GM23338 (cell line): Measurements from ENCODE around the gene ABCC1. TPM values are rescaled to one million over a fixed set of nuclear protein-coding genes. Genes with fewer than 3 reads are reported as not detected.
A peak's percentile ranks its signal among the peaks of the same experiment; 100 is the strongest.

Source experiments
- ATAC-seq: fragments of 200-7000 bp; cut with Tn5 transposase; 3 replicates; pipeline ENCODE4 v1.9.1; 2020
- DNase-seq: peaks from one replicate; pipeline ENCODE4 v3.0.0-alpha.2; 2015; ENCODE audit warnings: low spot score
- H2AFZ ChIP-seq: fragments of 200-600 bp; sonication (generic); 2 replicates; pipeline ENCODE4 v1.8.0; 2016; ENCODE audit warnings: antibody characterized with exemption, mild to moderate bottlenecking, moderate library complexity
- H3F3A ChIP-seq: fragments of 200-600 bp; sonication (generic); replicated peaks from 2 replicates; pipeline ENCODE4 v1.8.0; 2017; ENCODE audit warnings: antibody characterized with exemption, mixed run types, low read depth
- H3K27ac ChIP-seq: fragments of 200-600 bp; sonication (generic); 2 replicates; pipeline ENCODE4 v1.6.1; 2016; ENCODE audit warnings: low read depth
- H3K27me3 ChIP-seq: fragments of 200-600 bp; sonication (generic); 2 replicates; pipeline ENCODE4 v1.8.0; 2016; ENCODE audit warnings: mild to moderate bottlenecking, mixed run types, moderate library complexity; ENCODE audit not compliant: insufficient read depth
- H3K36me3 ChIP-seq: fragments of 200-600 bp; sonication (generic); 2 replicates; pipeline ENCODE4 v1.8.0; 2016; ENCODE audit warnings: mild to moderate bottlenecking; ENCODE audit not compliant: insufficient read depth
- H3K4me1 ChIP-seq: fragments of 200-600 bp; sonication (generic); 2 replicates; pipeline ENCODE4 v1.8.0; 2016; ENCODE audit warnings: mild to moderate bottlenecking, moderate library complexity; ENCODE audit not compliant: insufficient read depth
- H3K4me2 ChIP-seq: fragments of 200-600 bp; sonication (generic); 2 replicates; pipeline ENCODE4 v1.7.1; 2017; ENCODE audit warnings: mixed run types
- H3K4me3 ChIP-seq: fragments of 200-600 bp; sonication (generic); 2 replicates; pipeline ENCODE4 v1.6.1; 2016; ENCODE audit warnings: mixed run types
- H3K79me2 ChIP-seq: fragments of 200-600 bp; sonication (generic); replicated peaks from 2 replicates; pipeline ENCODE4 v1.8.0; 2017; ENCODE audit warnings: mild to moderate bottlenecking; ENCODE audit not compliant: insufficient read depth
- H3K9me2 ChIP-seq: fragments of 200-600 bp; sonication (generic); 2 replicates; pipeline ENCODE4 v1.8.0; 2017; ENCODE audit not compliant: insufficient read depth
- H4K20me1 ChIP-seq: fragments of 200-600 bp; sonication (generic); replicated peaks from 2 replicates; pipeline ENCODE4 v1.8.0; 2017; ENCODE audit warnings: mild to moderate bottlenecking; ENCODE audit not compliant: insufficient read depth
- H3K27ac Mint-ChIP-seq: 2 replicates; pipeline ENCODE4 v1.8.0; 2020; ENCODE audit warnings: inconsistent platforms, mild to moderate bottlenecking, moderate library complexity, mixed read lengths
- H3K27me3 Mint-ChIP-seq: 3 replicates; pipeline ENCODE4 v1.8.0; 2022; ENCODE audit warnings: low read depth, mild to moderate bottlenecking, moderate library complexity, mixed read lengths, inconsistent platforms; ENCODE audit not compliant: insufficient read depth, poor library complexity
- H3K36me3 Mint-ChIP-seq: 3 replicates; pipeline ENCODE4 v1.8.0; 2021; ENCODE audit warnings: low read depth, mild to moderate bottlenecking, inconsistent platforms, moderate library complexity, mixed read lengths
- H3K4me1 Mint-ChIP-seq: 3 replicates; pipeline ENCODE4 v1.8.0; 2020; ENCODE audit warnings: mild to moderate bottlenecking, inconsistent platforms, mixed read lengths
- H3K4me3 Mint-ChIP-seq: 3 replicates; pipeline ENCODE4 v1.8.0; 2021; ENCODE audit warnings: moderate library complexity, mild to moderate bottlenecking, inconsistent platforms, mixed read lengths
- H3K9me3 Mint-ChIP-seq: 3 replicates; pipeline ENCODE4 v1.8.0; 2020; ENCODE audit warnings: moderate library complexity, mild to moderate bottlenecking, inconsistent platforms, mixed read lengths
- EZH2 ChIP-seq: fragments of 200-600 bp; sonication (generic); IDR thresholded peaks from one replicate; pipeline ENCODE4 v1.8.0; 2017; ENCODE audit warnings: antibody characterized with exemption, mild to moderate bottlenecking, low read depth; ENCODE audit not compliant: unreplicated experiment
- ZNF462 ChIP-seq: fragments of 250-450 bp; sonication (Bioruptor Pico); IDR thresholded peaks from 2 replicates; pipeline ENCODE4 v1.5.0; 2020; ENCODE audit warnings: mild to moderate bottlenecking, moderate library complexity
- polyA plus RNA-seq: library from polyadenylated mRNA; unstranded; fragments of >200 nt; fragmentation: Nextera tagmentation; extraction: Ambion mirVana; gene quantifications from 2 replicates; pipeline ENCODE4 v1.2.1, GENCODE V29; 2016
- total RNA-seq: library from RNA; depleted of rRNA; stranded (reverse); fragments of >200 nt; shearing (Covaris generic); gene quantifications from 2 replicates; pipeline ENCODE4 v1.2.3, GENCODE V29; 2014
- TF ChIP-seq, protein P1 (sequence below), 2 experiments: fragments of 200-600 bp in 1 of 2; sonication (generic) in 1 of 2; conservative IDR thresholded peaks; 2 replicates each; pipeline versions ENCODE4 v1.5.1 to v1.6.1; 2016 to 2017; ENCODE audit warnings: antibody characterized with exemption in 2 of 2, low read depth in 2 of 2, mild to moderate bottlenecking in 2 of 2, moderate library complexity in 1 of 2

ABCC1 gene
- total and polyA plus RNA-seq, 2 experiments from 2014 or later, result 11.0 to 46.6 TPM

DNA sequence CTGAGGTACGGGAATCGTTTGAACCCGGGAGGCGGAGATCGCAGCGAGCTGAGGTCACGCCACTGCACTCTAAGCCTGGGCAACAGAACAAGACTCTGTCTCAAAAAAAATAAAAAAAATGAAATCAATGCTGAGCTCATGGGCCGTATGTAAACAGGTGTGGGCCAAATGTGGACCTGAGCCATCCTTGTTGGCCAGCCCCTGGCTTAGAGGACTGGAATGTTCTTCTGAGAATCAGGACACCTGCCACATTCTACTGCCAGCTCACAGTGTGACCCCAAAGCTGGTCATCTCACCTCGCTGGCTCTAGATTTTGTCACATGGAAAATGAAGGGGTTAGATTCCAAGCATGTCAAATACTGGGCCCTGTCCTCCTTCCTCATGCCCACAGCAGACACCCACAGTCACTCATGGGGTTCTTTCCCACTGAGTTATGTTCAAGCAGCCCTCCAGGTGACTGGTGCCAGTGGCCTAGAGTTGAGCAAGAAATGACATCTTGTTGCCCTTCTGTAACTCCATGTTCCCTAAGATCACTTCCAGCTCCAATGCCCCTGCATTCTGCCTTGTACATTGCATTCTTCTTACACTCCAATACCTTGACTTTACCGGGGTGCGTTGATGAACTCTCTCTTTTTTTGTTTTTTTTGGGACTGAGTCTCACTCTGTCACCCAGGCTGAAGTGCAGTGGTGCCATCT lies 110.6 kb downstream of the ABCC1 start (continued):
- TF ChIP-seq ZNF462 (CRISPR knock-in tag), result no peak

DNA sequence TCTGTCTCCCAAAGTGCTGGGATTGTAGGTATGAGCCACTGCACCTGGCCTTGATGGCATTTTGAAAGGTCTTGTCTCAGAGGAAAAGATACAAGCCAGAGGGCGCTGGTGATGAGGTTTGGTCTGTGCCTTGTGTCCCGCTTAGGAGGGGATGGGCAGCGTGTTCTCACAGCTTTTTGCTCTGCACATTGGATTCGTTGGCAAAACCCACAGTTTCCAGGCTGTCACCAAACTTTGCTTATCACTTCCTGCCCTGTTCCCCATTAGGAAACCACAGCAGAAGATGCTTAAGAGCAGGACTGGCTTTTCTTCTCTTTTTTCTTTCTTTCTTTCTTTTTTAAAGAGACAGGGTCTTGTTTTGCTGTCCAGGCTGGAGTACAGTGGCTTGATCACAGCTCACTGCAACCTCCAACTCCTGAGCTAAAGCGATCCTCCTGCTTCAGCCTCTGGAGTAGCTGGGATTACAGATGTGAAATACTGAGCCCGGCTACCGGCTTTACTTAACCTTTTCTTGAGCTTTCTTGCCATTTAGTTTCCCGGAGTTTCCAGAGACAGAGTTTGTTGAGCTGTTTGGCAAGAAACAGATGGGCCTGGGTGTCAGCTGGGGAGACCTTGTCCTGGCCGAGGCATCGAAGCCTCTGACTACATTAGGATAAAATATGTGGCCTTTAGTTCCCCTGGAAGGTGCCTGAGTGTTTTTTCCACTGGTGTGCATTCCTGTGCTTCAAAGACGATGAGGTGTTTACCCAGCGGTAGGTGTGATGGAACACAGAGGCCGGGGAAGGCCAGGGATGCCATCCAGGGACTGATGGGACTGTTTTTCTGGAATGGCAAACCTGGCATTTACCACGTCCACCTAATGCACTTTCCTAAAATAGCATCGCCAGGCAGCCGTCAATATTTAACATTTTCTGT lies 112.9 kb downstream of the ABCC1 start:
- peaks cover 11% of the 10 kb centered on the region; the same call in 1 of the 2 replicates for H3K36me3 ChIP-seq

More for the DNA sequence above, 112.9 kb downstream of the ABCC1 start:
- Histone ChIP-seq H3K4me2 (no peak overlapping the region), H3K4me3 (no peak overlapping the region), H3K79me2 (no peaks in the 10 kb centered on the region; the same call in 1 of the 2 replicates), H3K27ac (no peak overlapping the region), H2AFZ (no peak overlapping the region), H3F3A (no peaks in the 10 kb centered on the region), H3K27me3 (no peaks in the 10 kb centered on the region), H3K4me1 (no peaks in the 10 kb centered on the region), H4K20me1 (peaks cover 14% of the 10 kb centered on the region; the same call in 1 of the 2 replicates), H3K9me2 (no peaks in the 10 kb centered on the region)
- ATAC-seq, result peak; percentile 54; the same call in 2 of the 3 replicates
- H3K4me3 Mint-ChIP-seq, result no peak overlapping the region
- TF ChIP-seq, protein P1, sequence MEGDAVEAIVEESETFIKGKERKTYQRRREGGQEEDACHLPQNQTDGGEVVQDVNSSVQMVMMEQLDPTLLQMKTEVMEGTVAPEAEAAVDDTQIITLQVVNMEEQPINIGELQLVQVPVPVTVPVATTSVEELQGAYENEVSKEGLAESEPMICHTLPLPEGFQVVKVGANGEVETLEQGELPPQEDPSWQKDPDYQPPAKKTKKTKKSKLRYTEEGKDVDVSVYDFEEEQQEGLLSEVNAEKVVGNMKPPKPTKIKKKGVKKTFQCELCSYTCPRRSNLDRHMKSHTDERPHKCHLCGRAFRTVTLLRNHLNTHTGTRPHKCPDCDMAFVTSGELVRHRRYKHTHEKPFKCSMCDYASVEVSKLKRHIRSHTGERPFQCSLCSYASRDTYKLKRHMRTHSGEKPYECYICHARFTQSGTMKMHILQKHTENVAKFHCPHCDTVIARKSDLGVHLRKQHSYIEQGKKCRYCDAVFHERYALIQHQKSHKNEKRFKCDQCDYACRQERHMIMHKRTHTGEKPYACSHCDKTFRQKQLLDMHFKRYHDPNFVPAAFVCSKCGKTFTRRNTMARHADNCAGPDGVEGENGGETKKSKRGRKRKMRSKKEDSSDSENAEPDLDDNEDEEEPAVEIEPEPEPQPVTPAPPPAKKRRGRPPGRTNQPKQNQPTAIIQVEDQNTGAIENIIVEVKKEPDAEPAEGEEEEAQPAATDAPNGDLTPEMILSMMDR (conservative IDR thresholded peaks at IDR 0.05; ENCODE audit: low read depth in 2 of 2), result peak; percentile 30 to 54; a peak in 2 of 4 replicates
- TF ChIP-seq EZH2, result no peak
- TF ChIP-seq ZNF462 (CRISPR knock-in tag), result no peak
- H3K27me3 Mint-ChIP-seq, result peaks cover 1% of the 10 kb centered on the region
- no peaks in the 10 kb centered on the region for H3K9me3 Mint-ChIP-seq
- DNase-seq, result peak; percentile 50
- H3K36me3 Mint-ChIP-seq, result peaks cover 57% of the 10 kb centered on the region
- no peak overlapping the region for H3K27ac Mint-ChIP-seq
- no peaks in the 10 kb centered on the region for H3K4me1 Mint-ChIP-seq
